Esophagus squamous epithelium (tissue), 4 donors: Measurements from ENCODE around the gene C22orf15.

ENCODE experiments used
- CTCF ChIP-seq, 6 experiments: fragments of 450-650 bp in 4 of 6; fragments of 200-600 bp in 2 of 6; sonication (generic) in 2 of 6; IDR thresholded peaks; one replicate each; pipeline ENCODE4 v1.5.1; 2016 to 2019; ENCODE audit warnings: antibody characterized with exemption in 6 of 6, mild to moderate bottlenecking in 4 of 6, moderate library complexity in 4 of 6
- POLR2A ChIP-seq, 4 donors: fragments of 450-650 bp; IDR thresholded peaks; one replicate each; pipeline ENCODE4 v1.6.1; 2017; ENCODE audit warnings: antibody characterized with exemption in 4 of 4, mild to moderate bottlenecking in 4 of 4, moderate library complexity in 3 of 4

GRCh38 chr22:23793326-23793725, 30.5 kb downstream of the C22orf15 start:
- TF ChIP-seq POLR2A (IDR thresholded peaks at IDR 0.05) (no peak), CTCF (IDR thresholded peaks at IDR 0.05) (no peak)
